NT2/D1 (cell line): Measurements from ENCODE around the gene ERFE.

Experiments
- DNase-seq: peaks from one replicate; pipeline ENCODE4 v3.0.0-alpha.2; 2011; ENCODE audit warnings: low read depth, low spot score
- H3K27me3 ChIP-seq: 2 replicates; pipeline ENCODE4 v1.6.0; 2011; ENCODE audit warnings: mild to moderate bottlenecking; ENCODE audit not compliant: insufficient read length, insufficient read depth
- H3K36me3 ChIP-seq: 2 replicates; pipeline ENCODE4 v1.6.1; 2011; ENCODE audit warnings: mild to moderate bottlenecking, low read length, mixed read lengths; ENCODE audit not compliant: insufficient read depth, insufficient read length
- H3K4me1 ChIP-seq: 2 replicates; pipeline ENCODE4 v1.5.1; 2011; ENCODE audit not compliant: insufficient read depth, insufficient read length
- H3K4me3 ChIP-seq: 2 replicates; pipeline ENCODE4 v1.5.1; 2011; ENCODE audit warnings: low read depth; ENCODE audit not compliant: insufficient read length
- H3K9ac ChIP-seq: 2 replicates; pipeline ENCODE4 v1.6.0; 2011; ENCODE audit warnings: low read depth; ENCODE audit not compliant: insufficient read length
- H3K9me3 ChIP-seq: 2 replicates; pipeline ENCODE4 v1.5.1; 2011; ENCODE audit warnings: mild to moderate bottlenecking, low read length; ENCODE audit not compliant: insufficient read depth
- SUZ12 ChIP-seq: IDR thresholded peaks from 2 replicates; pipeline ENCODE4 v1.6.1; 2011; ENCODE audit not compliant: insufficient read length, insufficient read depth; ENCODE audit errors: extremely low read depth
- YY1 ChIP-seq: IDR thresholded peaks from 2 replicates; pipeline ENCODE4 v1.6.1; 2011; ENCODE audit not compliant: insufficient read length, insufficient read depth
- ZNF274 ChIP-seq: IDR thresholded peaks from 2 replicates; pipeline ENCODE4 v1.6.1; 2011; ENCODE audit warnings: mild to moderate bottlenecking, low read depth, low read length

Gene ERFE

DNA sequence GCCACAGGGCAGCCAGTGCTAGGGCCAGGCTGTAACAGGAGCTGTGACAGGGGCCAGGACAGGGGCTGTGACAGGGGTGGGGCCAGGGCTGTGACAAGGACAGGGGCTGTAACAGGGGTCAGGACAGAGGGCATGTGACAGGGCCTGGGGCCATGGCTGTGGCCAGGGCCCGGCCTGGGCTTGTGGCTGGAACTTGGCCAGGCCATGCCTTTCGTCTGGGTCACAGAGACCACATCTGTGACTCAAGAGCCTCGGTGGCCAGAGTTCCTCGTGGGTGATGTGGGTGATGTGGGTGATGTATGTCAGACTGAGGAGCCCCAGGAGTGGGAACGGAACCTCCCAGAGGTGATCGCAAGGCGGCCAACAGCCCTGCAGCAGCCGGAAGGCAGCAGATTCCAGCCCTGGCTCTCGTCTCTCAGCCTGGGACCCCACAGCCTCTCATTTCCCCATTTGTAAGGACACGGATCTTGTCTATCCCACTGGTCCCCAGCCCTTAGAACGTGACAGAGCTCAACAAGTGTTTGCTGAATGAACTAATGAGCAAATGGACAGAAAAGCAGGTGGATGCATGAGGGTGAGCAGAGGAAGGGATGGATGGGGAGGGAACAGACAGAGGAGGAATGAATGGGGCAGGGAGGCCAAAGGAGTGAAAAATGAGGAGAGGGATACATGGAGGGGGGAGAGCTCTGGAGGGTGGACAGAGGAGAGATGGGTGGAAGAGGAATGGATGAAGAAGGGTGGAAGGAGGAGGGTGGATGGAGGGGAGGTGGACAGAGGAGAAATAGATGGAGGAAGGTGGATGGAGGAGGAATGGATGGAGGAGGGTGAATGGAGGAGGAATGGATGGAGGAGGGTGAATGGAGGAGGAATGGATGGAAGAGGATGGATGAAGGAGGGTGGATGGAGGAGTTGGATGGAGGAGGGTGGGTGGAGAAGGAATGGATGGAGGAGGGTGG, 41.3 kb upstream of the ERFE start:
- Histone ChIP-seq H3K36me3 (no peaks in the 10 kb centered on the region), H3K27me3 (peaks cover 32% of the 10 kb centered on the region), H3K4me3 (no peak overlapping the region), H3K9me3 (peaks cover 8% of the 10 kb centered on the region), H3K4me1 (peaks cover 12% of the 10 kb centered on the region), H3K9ac (no peak overlapping the region)
- TF ChIP-seq ZNF274 (no peak), YY1 (no peak), SUZ12 (no peak)
- DNase-seq: no peak

DNA sequence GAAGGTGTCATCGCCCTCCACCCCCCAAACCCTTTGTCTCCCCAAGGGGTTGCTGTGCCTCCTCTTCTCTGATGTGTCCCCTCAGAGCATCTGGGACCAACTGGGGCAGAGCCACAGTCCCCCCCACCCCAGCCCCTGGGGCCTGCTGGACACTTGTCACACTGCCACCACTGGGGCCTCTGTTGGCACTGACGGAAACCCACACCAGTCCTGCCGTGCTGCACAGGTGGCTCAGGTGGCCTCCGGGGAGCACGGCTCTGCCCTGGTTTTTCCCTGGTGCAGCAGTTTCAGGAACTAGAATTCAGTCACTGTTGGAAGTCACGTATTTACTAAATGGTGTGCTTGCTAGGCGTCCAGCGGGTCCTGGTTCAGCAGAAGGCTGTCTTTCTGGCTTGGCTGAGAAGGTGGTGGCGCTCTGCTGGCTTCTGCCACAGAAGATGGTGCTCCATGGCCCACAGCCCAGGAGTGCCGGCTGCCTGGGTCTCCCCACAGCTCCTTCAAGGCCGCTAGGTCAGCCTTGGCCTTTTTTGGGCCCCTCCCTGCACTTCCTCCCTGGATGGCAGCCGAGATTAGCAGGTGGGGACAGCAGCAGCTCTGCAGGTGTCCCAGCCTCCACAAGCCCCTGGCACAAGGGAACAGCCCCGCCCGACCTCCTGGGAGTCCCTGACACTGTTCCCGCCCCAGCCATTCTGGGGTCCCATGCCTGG, 38.9 kb upstream of the ERFE start:
- Histone ChIP-seq H3K27me3 (peaks cover 32% of the 10 kb centered on the region), H3K36me3 (no peaks in the 10 kb centered on the region), H3K9ac (peak overlapping the region; percentile 38), H3K9me3 (no peaks in the 10 kb centered on the region), H3K4me3 (no peak overlapping the region), H3K4me1 (peaks cover 21% of the 10 kb centered on the region)
- TF ChIP-seq SUZ12 (no peak), YY1 (no peak)
- DNase-seq: no peak

DNA sequence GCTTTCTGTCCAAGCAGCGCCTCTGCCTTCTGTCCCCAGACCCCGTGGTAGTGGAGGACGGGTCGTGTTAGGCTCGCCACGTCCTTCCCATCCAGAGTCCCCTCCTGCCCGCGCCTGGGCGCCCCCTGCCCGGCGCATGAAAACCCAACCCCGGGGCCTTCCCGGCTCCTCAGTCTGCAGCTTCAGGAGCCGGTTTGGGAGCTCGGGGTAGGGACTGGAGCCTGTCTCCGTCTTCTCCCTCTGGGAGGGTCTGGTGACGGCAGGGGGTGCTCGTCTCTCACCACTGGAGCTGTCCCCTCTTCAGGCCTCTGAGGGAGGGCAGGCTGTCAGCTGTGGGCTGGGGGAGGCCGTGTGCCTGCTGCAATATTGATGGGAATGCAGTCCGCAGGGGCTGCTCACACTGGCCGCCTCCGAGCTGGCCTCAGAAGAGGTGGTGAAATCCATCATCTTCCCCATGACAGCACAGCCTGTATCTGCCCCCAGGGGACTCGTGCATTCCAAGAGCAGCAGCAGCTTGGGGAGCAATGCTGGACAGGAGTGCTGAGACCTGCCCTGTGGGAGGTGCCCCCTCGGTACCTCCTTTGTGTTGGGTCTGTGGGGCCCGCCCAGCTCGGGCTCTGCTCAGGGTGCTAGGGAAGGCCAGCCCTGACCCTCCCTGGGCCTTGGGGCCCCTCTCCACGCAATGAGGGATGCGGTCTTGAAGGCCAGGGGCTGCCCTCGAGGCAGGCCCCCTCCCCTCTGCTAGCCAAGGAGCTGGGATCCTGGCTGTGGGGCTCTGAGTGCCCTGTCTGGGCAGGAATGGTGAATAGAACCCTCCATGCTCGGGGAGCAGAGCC, 38.1 kb upstream of the ERFE start:
- Histone ChIP-seq H3K27me3 (peaks cover 32% of the 10 kb centered on the region), H3K4me3 (no peak overlapping the region), H3K9ac (peak overlapping the region; percentile 38), H3K9me3 (no peaks in the 10 kb centered on the region), H3K4me1 (peaks cover 21% of the 10 kb centered on the region), H3K36me3 (no peaks in the 10 kb centered on the region)
- DNase-seq: no peak
- TF ChIP-seq SUZ12 (no peak), ZNF274 (no peak), YY1 (no peak)

DNA sequence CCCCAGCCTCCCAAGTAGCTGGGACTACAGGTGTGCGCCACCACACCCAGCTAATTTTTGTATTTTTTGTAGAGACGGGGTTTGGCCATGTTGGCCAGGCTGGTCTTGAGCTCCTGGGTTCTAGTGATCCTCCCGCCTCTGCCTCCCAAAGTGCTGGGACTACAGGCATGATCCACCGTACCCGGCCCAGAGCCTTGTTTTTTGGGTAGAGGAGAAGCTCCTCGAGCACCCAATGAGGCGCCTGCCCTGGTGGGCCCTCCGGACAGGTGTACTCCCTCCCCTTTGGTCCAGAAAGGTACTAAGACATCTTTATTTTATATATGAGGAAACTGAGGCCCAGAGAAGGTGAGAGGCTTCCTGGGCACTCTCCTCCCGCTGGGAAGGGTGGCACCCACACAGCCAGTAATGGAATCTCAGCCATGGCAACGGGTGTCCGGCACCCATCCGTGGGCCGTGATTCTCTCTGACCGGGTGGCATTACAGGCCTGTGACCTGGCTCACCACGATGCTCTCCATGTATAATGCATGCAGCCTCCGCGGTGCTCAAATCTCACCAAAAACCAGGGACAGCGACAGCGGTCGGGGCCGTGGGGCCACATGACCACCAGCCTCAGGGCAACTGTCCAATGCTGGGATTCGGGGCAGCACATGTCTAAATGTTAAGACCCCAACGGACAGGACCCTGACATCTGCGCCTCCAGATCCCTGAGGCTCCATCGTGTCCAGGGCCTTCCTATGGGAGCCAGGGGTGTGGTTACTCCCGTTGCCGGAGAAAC, 37.1 kb upstream of the ERFE start:
- Histone ChIP-seq H3K4me3 (no peak overlapping the region), H3K4me1 (peaks cover 21% of the 10 kb centered on the region), H3K9ac (no peak overlapping the region), H3K36me3 (no peaks in the 10 kb centered on the region), H3K9me3 (no peaks in the 10 kb centered on the region), H3K27me3 (peaks cover 32% of the 10 kb centered on the region)
- TF ChIP-seq YY1 (no peak), SUZ12 (no peak), ZNF274 (no peak)
- no peak for DNase-seq

DNA sequence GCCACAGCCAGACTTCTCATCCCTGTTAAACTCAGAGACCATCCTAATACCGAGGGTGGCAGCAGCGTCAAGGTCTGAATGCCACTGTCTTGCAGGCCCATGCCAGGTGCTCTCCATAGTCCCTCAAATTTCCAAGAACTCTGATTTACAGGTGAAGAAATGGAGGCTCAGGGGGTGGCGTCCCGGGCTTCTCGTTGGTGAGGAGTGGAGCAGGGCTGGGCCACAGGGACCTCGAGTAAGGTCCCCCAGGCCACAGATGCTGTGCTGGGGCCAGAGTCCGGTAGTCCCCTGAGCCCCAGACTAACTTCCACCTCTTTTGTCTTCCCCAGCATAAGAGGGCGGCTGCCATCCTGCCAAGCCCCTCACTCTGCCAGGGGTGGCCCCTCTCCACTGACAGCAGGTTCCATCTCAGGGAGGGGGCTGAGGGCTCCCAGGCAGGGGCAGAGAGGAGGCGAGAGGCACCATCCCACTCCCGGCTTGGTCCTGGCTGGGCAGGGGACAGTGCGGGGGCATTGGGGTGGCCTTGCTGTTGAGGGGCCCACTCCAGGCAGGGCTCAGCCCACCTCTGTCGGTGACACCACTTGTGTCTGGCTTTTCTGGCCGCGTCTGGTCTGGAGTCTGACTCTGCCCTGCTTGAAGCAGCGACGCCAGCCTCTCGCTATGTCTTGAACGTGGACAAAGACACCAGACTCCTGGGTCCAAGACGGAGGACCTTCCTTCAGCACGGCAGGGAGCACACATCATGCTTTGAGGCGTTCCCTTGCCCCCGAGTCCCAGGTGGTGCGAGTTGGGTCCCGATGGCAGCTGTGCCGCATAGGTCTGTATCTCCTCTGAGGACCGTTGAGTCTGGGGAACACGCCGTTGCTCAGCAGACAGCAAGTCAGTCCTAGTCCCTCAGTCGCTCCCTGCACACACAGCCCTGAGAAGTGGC, 36.2 kb upstream of the ERFE start:
- H3K9me3 ChIP-seq: no peaks in the 10 kb centered on the region
- no peak overlapping the region for H3K4me3 ChIP-seq
- peaks cover 25% of the 10 kb centered on the region for H3K4me1 ChIP-seq
- no peaks in the 10 kb centered on the region for H3K36me3 ChIP-seq
- DNase-seq: no peak
- no peak overlapping the region for H3K9ac ChIP-seq
- H3K27me3 ChIP-seq: peaks cover 25% of the 10 kb centered on the region
- TF ChIP-seq YY1 (no peak), SUZ12 (no peak), ZNF274 (no peak)
